Fibroblast of upper back skin (primary cell): ENCODE measurements around the gene GPR52.
A peak's percentile ranks its signal among the peaks of the same experiment; 100 is the strongest.
"Not testable (repeated sequence)": the region's sequence is repeated elsewhere in the genome, so short reads cannot be mapped to it uniquely, and the experiment has no call there.

Source experiments
- DNase-seq: peaks from one replicate; pipeline ENCODE4 v3.0.0-alpha.2; 2013

Gene GPR52, protein sequence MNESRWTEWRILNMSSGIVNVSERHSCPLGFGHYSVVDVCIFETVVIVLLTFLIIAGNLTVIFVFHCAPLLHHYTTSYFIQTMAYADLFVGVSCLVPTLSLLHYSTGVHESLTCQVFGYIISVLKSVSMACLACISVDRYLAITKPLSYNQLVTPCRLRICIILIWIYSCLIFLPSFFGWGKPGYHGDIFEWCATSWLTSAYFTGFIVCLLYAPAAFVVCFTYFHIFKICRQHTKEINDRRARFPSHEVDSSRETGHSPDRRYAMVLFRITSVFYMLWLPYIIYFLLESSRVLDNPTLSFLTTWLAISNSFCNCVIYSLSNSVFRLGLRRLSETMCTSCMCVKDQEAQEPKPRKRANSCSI

DNA sequence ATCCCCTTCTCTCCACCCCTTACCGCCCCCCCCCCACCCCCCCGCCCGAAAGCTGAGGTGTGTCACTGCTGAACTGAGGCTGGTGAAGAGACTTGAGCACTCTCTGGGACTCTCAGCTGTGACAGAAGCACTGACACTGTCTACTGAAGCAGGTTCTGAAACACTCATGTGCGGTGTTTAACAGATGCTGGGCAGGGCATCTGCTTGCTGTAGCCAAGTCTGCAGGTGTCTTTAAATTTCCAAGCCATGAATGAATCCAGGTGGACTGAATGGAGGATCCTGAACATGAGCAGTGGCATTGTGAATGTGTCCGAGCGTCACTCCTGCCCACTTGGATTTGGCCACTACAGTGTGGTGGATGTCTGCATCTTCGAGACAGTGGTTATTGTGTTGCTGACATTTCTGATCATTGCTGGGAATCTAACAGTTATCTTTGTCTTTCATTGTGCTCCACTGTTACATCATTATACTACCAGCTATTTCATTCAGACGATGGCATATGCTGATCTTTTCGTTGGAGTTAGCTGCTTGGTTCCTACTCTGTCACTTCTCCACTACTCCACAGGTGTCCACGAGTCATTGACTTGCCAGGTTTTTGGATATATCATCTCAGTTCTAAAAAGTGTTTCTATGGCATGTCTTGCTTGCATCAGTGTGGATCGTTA lies at the start of gene GPR52:
Gene GPR52 (plus strand): TSS at position 99 of the 665 bp plus-strand sequence. CDS start 148 bp downstream, at position 247.
- no peak for DNase-seq

DNA sequence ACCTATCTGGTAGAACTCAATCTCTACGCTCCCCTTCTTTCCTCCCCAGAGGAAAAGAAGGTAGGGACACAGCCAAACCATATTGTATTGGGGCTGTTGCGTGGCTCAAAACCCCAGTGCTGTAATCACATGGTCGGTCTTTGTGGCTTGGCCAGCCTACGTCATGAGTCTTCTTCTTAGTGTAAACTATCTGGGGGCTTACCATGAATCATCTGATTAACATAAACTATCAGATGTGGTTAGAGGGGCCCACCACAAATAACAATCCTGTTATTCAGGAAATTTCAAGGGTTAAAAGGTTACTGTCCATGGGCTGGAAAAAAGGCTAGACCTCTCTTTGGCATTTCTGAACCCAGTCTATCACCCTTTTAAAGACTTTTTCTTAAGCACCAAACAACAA lies 49.5 kb upstream of the GPR52 start:
- DNase-seq: peak; percentile 57

DNA sequence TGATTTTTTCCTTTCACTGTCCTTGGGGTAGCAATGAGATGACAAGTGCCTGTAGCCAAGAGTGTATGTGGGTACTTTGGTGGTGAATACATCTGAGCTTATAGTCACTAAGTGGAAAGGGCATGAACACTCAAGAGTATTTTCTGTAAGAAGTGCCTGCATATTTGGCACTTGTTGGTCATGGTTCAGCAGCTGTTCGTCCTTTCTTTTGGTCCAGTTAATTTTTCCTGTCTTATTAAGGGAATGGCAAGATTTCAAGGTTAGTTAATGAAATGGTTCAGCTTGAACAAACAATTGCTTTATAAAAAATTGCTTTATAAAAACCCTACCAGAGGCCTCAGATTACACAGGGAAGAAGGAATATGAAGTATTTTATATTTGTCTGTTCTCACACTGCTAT lies 48.6 kb upstream of the GPR52 start:
- DNase-seq: no peak

DNA sequence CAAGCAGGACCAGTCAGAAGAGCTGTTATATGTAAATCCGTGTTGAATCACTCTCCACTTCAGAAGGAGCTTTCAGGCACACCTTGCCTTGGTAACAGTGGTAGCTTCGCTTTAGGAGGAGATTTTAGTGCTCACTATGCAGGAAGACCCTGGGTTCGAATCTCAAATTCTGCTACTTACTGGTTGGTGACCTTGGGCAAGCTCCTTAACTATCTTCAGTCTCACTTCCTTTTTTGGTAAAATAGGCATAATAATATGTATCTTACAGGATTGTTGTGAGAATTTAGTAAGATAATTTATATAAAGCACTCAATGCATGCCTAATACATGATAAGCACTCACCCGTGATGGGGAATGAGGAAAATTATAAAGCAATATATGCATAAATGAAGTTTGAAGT lies 46.7 kb upstream of the GPR52 start:
- DNase-seq: no peak

DNA sequence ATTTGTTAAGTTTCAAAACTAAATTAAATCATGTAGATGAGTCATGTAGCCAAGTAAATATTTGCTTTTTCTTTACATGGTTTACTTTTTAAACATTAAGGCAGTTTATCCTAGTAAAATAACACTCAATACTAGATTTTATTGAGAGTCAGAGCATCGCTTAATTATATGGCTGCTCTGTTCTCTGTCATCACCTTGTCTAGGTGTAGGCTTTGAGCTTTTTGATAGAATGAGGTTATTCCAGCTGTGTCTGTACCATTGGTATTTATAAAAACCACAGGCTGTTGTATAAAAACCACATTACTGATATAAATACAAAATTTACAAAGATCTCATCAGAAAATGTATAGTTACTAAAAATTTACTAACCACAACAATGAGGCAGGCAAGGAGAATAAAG lies 42.5 kb upstream of the GPR52 start:
- DNase-seq: peak; percentile 12

DNA sequence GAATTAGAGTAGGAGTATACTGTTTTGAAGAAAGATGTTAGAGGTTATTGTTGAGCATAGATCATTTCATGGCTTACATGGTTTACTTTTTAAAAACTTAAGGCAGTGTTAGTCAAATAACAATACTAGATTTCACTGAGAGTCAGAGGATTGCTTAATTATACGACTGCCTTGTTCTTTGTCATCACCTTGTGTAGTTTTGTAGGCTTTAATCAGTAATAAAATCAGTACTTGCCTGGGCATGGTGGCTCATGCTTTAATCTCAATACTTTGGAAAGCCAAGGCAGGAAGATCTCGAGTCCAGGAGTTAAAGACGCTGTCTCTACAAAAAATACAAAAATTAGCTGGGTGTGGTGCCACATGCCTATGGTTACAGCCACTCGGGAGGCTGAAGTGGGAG lies 41.3 kb upstream of the GPR52 start:
- DNase-seq: no peak

DNA sequence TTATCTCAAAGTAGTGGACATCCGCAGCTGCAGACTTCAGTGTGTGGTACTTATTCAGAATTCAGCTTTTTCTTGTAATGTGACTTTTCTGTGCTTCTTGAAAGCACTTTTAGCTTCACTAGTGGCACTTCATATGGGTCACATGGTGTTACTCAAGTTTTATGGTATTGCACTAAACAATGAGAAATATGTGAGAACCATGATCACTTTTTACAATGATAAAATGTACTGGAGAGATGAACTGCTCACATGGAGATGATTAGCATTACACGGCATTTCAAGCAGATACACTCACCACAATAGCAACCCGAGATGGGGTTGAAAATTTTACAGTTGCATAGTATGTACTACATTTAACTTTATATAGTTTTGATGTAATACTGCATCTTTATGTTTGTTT lies 40.1 kb upstream of the GPR52 start:
- peak; percentile 43 for DNase-seq

DNA sequence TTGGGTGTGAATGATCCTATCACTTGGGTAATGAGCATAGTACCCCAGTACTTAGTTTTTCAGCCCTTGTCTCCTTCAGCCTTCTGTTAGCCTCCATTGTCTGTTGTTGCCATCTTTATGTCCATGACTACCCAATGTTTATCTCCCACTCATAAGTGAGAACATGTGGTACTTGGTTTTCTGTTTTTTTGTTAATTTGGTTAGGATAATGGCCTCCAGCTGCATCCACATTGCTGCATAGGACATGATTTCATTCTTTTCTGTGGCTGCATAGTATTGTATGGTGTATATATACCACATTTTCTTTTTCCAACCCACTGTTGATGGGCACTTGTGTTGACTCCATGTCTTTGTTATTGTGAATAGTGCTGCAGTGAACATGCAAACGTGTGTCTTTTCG lies 39.6 kb upstream of the GPR52 start:
- peak; percentile 31 for DNase-seq

DNA sequence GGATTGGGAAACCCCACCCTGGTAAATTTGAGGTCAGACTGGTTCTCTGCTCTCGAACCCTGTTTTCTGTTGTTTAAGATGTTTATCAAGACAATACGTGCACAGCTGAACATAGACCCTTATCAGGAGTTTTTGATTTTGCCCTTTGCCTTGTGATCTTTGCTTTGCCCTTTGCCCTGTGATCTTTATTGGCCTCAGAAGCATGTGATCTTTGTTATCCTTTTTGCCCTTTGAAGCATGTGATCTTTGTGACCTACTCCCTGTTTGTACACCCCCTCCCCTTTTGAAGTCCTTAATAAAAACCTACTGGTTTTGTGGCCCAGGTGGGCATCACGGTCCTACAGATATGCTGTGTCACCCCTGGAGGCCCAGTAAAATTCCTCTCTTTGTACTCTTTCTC lies 38.0 kb upstream of the GPR52 start:
- DNase-seq: not testable (repeated sequence)

DNA sequence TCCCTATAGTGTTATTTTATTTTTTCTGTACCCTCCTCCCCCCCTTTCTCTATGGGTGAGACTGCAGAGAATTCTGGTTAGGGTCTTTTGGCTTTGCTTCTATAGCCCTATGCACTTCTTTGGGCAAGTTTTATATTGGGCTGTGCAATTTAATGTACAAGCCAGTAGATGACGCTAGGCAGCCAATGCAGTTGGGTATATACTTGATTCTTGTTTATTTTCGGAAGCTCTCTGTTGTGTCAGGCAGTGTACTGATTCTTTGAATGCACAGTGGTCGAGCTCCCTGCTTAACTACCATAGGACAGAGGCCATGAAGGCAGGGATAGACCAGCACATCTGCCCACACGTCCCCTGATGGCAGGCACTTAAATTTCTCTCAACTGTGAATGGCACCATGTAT lies 34.1 kb upstream of the GPR52 start:
- DNase-seq: no peak

DNA sequence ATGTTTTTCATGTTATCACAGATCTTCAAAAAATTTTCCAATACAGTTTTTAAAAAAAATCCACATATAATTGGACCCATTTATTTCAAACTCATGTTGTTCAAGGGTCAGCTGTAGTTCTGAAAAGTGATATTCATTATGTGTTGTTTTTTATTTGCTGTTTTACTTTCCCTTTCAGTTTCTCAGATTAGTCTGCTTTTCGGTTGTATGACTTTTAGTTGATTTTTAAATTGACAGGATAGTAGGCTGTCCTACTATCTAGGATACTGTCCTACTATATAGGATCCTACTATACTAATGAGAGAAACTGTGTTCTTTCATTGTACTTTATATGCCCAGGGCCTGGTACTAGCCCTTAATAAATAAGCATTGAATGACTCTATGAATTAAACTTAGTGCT lies 33.6 kb upstream of the GPR52 start:
- no peak for DNase-seq

DNA sequence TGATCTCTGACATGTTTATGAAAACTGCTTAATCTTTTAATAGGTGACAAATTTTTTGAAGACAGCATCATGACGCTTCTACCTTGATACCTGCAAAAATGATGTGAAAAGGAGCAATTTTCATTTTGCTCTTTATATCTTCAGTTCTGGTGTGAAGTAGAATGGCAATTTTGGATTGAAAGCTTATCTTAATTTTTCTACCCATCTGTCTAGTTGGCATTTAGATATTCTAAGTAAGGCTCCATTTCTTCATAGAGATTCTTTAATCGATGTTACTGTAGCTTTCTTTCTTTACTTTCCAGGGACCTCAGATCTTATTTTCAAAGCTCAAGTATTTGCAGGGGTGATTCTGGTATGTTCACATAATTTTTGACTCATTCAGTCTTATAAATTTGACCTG lies 32.3 kb upstream of the GPR52 start:
- DNase-seq: no peak

DNA sequence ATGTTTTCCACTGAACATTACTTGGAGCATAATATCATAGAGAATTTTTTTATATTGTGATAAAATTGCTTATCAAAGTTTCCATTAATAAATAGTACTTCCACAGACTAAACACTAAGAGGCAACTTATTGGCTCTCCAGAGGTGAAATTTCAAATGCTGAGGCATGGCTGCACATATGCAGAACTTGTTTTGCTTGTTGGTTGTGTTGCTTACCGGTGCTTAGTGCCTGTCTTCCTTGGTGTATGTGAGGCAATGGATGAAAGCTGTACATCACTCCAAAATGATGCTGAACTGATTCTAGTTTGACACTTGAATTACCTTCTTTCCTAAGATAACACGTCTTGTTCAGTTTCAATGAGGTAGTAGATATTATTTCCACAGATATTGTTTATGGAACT lies 29.8 kb upstream of the GPR52 start:
- DNase-seq: no peak

DNA sequence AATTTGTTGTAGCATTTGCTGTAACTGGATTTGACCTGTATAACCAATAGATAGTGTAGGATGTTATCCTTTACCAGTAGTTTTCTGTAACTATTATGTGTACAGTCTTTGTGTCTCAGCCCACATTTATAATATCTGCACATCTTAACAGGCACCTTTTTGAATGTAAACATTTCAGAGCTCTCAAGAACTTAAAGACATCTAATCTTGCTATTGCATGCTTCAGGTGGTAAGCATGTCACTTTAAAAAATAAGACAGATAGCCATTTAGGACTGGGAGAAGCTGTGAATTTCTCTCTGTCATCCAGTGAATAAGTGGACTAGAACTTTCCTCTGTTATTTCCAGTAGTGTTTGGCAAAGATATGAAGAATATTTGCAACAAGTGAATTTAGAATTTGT lies 22.6 kb upstream of the GPR52 start:
- no peak for DNase-seq

DNA sequence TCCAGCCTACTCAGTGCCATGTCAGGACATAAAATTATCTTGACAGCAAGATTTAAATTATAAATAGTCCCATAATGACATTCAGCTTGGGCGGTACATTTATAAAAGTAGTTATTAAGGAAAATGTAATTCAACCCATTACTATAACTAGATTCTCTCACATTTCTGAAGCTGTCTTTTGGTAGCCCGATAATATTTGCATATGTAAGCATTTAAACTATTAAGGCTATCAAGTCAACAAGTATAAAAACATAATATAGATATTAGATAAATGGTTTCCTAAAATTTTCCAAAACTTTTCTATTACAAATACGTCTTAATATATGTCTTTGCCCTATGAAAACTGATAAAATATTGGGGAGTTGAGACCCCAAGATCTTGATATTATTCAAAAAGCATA lies 21.6 kb upstream of the GPR52 start:
- DNase-seq: no peak

DNA sequence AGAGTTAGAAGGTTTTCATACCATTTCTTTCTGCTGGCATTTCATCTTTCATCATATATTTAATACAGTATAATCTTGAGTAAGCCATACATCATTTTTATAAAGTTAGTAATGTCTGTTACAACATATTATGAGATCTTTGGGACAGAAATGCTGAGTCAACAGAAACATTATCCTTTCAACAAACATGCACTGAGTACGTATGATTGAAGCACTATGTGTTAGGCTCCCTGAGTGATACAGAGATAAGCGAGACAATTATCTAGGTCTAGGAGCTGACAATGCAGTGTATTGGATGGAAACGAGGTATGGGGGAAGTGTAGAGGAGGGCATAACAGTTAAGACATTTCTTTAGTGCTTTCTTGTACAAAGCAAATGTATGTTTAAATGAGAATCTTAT lies 19.7 kb upstream of the GPR52 start:
- DNase-seq: peak; percentile 14

DNA sequence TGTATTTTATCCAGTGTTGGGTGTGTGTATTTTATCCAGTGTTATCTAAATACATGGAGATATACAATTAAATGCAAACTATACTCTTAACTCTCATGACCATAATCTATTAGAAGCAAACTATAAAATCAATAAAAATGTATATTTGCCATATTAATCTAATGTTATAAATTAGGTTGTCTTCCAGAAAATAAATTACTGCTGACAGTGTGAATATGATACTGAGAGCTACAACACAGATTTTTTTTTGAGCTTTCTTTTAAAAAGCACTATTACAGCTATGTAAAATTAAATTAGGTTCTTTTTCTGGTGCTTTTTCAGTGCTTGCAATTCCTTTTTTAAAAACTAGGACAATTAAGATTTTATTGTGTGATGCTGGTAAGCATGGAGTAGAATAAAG lies 19.0 kb upstream of the GPR52 start:
- DNase-seq: no peak

DNA sequence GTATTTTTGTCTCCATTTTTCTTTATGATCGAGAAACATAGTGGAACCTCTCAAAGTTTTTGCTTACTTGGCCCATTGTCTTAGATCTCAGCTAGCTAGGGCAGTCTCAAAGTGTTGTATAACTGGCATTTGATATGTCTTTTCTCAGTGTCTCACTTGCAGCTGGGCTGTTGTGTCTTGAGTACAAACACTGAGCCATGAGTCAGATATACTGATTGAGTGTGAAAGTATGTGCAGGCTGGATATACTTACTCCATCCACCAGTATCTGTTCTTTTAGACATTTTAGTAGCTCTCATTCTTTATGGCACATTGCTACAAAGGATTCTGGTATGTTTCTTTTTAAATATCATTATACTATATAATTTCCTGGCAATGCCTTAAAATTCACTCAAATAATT lies 14.3 kb upstream of the GPR52 start:
- peak; percentile 55 for DNase-seq

DNA sequence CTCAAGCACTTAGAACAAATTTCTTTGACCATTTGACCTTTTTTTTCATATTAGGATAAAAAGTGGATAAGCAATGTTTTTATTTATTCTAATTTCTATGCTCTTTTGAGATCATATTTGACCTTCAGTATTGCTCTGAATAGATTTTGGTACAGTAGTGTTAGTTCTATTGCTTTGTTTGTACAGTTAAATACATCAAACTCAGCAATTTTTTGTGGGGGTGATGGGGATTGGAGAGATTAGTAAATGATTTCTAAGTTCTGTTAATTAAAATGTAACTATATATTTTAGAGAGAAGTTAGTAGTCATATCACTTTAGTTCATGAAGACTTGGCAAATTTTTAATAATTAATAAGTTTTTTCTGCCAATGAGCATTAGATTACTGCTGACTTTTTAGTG lies 2.4 kb upstream of the GPR52 start:
- no peak for DNase-seq

DNA sequence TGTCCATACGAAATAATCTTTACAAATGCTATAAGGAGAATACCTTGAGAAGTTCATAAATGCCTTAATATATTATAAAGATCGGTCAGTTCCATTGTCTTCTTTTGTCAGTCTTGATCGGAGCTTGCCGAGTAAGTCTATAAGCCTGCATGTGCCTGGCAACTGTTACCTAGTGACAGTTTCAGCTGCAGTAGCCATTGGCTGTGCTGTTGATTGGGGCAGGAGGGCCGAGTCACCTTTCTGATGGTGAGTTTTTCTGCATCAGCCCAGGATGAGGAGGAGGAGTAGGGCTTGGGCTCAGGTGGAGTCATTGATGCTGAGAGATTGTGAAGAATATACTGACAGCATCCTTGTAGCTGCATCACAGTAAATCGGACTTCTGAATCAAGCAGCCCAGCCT lies 1.9 kb upstream of the GPR52 start:
- DNase-seq: no peak

DNA sequence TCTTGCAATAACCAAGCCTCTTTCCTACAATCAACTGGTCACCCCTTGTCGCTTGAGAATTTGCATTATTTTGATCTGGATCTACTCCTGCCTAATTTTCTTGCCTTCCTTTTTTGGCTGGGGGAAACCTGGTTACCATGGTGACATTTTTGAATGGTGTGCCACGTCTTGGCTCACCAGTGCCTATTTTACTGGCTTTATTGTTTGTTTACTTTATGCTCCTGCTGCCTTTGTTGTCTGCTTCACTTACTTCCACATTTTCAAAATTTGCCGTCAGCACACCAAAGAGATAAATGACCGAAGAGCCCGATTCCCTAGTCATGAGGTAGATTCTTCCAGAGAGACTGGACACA lies 743 bp downstream of the GPR52 start:
- DNase-seq: no peak

DNA sequence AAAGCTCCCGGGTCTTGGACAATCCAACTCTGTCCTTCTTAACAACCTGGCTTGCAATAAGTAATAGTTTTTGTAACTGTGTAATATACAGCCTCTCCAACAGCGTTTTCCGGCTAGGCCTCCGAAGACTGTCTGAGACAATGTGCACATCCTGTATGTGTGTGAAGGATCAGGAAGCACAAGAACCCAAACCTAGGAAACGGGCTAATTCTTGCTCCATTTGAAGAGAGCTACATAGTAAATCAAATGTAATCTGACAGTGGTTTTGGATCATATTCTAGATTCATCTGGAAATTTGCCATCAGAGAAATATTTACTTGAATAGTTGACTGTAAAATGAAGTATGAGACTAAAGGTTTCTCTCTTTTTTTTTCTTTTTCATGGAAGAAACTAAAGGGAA lies 1.2 kb downstream of the GPR52 start:
- peak; percentile 59 for DNase-seq

DNA sequence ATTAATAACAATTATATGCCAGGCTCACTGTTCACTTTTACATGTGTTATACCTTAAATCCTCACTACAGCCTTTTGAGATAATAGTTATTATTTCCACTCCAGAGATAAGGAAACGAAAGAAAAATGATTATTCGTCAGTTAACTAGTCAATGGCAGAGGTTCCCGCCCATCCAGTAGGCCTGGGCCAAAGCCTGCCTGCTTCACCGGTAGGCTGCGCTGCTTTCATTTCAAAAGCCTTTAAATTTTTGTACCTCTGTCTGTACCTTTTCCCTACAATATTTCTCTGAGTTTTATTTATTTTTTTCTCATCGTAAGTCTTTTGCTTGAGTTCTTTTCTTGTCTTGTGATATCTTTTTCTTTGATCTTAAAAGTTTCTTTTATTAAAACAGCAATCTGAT lies 3.6 kb downstream of the GPR52 start:
- no peak for DNase-seq

DNA sequence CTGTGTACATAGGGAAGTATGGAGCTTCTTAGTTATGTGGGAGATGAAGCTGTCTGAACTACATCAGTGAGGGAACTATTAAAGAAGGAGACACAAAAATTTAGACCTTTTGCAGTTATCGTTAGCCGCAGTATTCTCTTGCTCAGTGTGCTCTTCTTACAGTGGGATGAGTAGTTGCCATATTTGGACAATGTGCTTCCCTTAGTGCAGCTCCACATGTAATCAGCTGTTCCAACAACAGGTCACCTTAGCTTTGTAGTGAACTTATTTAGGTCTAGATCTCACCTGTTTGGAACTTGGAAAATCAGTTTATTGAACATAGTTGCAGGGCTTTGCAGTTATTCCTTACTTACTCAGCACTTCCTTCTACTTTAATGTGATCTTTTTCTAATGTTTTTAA lies 18.1 kb downstream of the GPR52 start:
- no peak for DNase-seq

DNA sequence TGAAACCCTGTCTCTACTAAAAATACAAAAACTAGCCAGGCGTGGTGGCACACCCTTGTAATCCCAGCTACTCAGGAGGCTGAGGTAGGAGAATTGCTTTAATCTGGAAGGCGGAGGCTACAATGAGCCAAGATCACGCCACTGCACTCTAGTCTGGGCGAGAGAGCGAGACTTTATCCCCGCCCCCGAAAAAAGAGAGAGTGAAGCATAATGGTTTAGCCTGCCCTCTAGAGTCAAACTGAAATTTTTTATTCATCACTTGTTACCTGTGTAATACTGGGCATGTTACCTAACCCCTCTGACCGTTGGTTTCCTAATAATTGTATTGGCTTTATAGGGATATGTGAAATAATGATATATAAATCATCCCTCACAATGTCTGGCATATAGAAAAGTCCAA lies 18.8 kb downstream of the GPR52 start:
- no peak for DNase-seq
